HL-60 (cell line): ENCODE data around the gene TENM3.
"Not testable (repeated sequence)": the region's sequence is repeated elsewhere in the genome, so short reads cannot be mapped to it uniquely, and the experiment has no call there.

Experiments used
- DNase-seq, 2 experiments: peaks; one replicate each; pipeline ENCODE4 v3.0.0-alpha.2; 2010 to 2020; ENCODE audit warnings: low read depth in 1 of 2, low spot score in 1 of 2
- H3K27ac ChIP-seq: fragments of 250-450 bp; sonication (Bioruptor Pico); replicated peaks from 2 replicates; pipeline ENCODE4 v1.5.1; 2020; ENCODE audit warnings: mild to moderate bottlenecking, moderate library complexity
- H3K27me3 ChIP-seq: fragments of 250-450 bp; sonication (Bioruptor Pico); 2 replicates; pipeline ENCODE4 v1.5.1; 2021; ENCODE audit warnings: mild to moderate bottlenecking, moderate library complexity; ENCODE audit not compliant: insufficient read depth, poor library complexity, severe bottlenecking
- H3K4me3 ChIP-seq: replicated peaks from 2 replicates; pipeline ENCODE4 v1.5.1; 2011; ENCODE audit warnings: mild to moderate bottlenecking, control low read depth, low read length; ENCODE audit not compliant: insufficient read depth
- GABPA ChIP-seq: IDR thresholded peaks from 2 replicates; pipeline ENCODE4 v1.6.1; 2012; ENCODE audit warnings: low read depth
- POLR2AphosphoS5 ChIP-seq: IDR thresholded peaks from 2 replicates; pipeline ENCODE4 v1.6.1; 2012; ENCODE audit warnings: low read depth
- SPI1 ChIP-seq: IDR thresholded peaks from 2 replicates; pipeline ENCODE4 v1.6.1; 2012; ENCODE audit warnings: low read depth, mild to moderate bottlenecking, borderline replicate concordance
- TF ChIP-seq, protein P1 (sequence below): IDR thresholded peaks from one replicate; pipeline ENCODE4 v1.5.1; 2011; ENCODE audit warnings: low read length, control low read depth, inconsistent platforms; ENCODE audit not compliant: insufficient read depth
- TF ChIP-seq, protein P2 (sequence below): IDR thresholded peaks from 2 replicates; pipeline ENCODE4 v1.6.1; 2012; ENCODE audit warnings: low read depth; ENCODE audit not compliant: insufficient replicate concordance

Gene TENM3

DNA sequence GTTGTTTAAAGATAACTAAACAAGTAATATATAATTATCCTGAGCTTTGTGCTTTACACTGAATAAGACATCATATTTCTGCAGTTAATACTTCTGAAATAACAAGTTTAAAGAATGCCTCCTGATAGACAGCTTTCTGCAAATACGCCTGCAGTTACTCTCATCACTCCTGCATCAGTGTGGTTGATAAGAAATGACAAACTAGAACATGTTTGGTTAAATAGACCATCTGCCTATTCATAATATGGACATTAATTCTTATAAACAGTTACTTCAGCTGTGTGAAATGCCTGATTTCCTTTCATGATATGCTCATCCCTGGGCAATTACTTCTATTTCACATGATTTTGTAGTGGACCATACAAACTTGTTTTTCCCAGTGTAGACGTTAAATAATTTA lies 7.0 kb upstream of the TENM3 start:
- no peak overlapping the region for H3K27ac ChIP-seq
- H3K4me3 ChIP-seq = no peak overlapping the region
- no peak for DNase-seq
- no peaks in the 10 kb centered on the region for H3K27me3 ChIP-seq
- TF ChIP-seq GABPA = no peak
- TF ChIP-seq, protein P1, sequence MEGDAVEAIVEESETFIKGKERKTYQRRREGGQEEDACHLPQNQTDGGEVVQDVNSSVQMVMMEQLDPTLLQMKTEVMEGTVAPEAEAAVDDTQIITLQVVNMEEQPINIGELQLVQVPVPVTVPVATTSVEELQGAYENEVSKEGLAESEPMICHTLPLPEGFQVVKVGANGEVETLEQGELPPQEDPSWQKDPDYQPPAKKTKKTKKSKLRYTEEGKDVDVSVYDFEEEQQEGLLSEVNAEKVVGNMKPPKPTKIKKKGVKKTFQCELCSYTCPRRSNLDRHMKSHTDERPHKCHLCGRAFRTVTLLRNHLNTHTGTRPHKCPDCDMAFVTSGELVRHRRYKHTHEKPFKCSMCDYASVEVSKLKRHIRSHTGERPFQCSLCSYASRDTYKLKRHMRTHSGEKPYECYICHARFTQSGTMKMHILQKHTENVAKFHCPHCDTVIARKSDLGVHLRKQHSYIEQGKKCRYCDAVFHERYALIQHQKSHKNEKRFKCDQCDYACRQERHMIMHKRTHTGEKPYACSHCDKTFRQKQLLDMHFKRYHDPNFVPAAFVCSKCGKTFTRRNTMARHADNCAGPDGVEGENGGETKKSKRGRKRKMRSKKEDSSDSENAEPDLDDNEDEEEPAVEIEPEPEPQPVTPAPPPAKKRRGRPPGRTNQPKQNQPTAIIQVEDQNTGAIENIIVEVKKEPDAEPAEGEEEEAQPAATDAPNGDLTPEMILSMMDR = no peak
- TF ChIP-seq SPI1 = no peak
- no peak for TF ChIP-seq POLR2AphosphoS5
- TF ChIP-seq, protein P2, sequence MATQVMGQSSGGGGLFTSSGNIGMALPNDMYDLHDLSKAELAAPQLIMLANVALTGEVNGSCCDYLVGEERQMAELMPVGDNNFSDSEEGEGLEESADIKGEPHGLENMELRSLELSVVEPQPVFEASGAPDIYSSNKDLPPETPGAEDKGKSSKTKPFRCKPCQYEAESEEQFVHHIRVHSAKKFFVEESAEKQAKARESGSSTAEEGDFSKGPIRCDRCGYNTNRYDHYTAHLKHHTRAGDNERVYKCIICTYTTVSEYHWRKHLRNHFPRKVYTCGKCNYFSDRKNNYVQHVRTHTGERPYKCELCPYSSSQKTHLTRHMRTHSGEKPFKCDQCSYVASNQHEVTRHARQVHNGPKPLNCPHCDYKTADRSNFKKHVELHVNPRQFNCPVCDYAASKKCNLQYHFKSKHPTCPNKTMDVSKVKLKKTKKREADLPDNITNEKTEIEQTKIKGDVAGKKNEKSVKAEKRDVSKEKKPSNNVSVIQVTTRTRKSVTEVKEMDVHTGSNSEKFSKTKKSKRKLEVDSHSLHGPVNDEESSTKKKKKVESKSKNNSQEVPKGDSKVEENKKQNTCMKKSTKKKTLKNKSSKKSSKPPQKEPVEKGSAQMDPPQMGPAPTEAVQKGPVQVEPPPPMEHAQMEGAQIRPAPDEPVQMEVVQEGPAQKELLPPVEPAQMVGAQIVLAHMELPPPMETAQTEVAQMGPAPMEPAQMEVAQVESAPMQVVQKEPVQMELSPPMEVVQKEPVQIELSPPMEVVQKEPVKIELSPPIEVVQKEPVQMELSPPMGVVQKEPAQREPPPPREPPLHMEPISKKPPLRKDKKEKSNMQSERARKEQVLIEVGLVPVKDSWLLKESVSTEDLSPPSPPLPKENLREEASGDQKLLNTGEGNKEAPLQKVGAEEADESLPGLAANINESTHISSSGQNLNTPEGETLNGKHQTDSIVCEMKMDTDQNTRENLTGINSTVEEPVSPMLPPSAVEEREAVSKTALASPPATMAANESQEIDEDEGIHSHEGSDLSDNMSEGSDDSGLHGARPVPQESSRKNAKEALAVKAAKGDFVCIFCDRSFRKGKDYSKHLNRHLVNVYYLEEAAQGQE = no peak

DNA sequence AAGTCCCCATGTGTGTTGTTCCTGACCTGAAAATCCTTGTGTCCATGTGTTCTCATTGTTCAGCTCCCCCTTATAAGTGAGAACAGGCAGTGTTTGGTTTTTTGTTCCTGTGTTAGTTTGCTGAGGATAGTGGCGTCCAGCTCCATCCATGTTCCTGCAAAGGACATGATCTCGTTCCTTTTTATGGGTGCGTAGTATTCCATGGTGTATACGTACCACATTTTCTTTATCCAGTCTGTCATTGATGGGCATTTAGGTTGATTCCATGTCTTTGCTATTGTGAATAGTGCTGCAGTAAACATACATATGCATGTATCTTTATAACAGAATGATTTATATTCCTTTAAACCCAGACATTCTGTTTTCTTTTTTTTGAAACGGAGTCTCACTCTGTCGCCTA lies 6.2 kb upstream of the TENM3 start:
- not testable (repeated sequence) for H3K27me3 ChIP-seq, H3K27ac ChIP-seq, H3K4me3 ChIP-seq, DNase-seq

DNA sequence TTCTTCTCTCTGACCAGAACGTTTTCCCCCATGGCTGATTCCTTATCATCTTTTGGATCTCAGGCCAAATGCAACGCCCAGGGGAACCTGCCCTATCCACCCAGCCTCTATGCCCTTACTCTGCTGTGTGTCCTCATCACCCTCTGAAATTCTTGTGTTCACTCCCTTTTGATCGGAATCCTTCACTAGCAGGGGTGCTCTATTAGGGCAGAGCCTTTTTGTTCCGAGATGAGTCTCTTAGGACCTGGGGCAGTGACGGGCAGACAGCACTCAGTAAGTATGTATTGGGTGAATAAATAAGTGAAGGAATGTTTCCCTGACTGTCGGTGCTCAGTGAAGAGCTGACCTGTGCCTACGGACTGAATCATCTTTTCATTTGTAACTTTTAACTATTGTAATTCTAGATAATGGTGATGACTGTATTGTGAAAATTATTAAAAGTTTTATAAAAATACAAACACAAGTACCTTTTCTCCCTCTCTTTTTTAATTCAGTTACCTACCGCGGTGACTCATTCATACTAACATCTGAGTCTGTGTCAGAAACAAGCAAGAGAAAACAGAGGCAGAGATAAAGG lies 4.8 kb upstream of the TENM3 start:
- H3K4me3 ChIP-seq = no peak overlapping the region
- DNase-seq = no peak
- no peak overlapping the region for H3K27ac ChIP-seq
- no peaks in the 10 kb centered on the region for H3K27me3 ChIP-seq
- TF ChIP-seq, protein P2 = no peak

DNA sequence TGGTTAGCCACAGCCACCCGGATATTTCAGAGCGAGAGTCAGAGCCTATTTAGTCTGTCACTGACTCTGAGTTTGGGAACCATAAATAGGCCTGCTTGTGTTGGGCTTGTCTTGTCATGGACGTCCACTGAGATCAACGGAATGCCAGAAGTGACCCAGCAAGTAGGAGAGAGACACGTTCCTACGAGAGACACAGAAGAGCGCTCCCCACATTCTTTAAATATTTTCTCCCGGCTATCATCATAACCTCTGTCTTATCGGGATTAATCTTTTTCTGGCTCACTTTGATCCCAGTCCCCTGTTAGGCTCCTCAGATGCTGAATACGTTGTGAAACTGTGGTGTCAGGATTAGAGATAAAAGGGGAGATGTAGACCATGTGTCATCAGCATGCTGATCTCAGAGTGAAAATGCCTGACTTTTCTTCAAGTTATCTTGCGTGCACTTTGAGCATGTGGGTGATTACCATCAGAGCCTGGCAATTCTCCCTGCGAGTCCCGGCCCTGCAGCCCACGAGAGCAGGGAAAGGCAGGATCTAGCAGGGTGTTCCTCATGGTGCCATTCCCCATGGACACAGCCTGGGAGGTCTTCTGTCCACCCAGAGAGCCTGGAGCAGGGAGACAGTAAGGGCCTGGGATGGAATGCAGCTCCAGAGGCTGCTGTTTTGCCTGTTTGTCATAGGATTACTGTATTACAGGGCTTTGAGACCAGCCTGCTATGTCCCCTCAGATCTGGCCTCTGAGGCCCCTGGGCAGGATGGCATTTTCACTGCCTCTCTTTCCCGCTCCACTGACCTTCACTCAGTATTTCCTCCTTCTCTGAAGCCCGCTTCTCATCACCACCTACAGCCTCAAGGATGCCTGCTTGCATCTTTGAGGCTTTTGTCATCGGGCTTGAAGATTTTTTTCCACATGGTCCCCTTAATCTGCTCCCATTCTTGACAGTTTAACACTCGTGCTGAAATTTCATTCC lies 2.8 kb upstream of the TENM3 start:
- Histone ChIP-seq H3K27me3 (no peaks in the 10 kb centered on the region), H3K4me3 (no peak overlapping the region), H3K27ac (no peak overlapping the region)
- TF ChIP-seq, protein P2 = no peak
- TF ChIP-seq POLR2AphosphoS5 = no peak
- TF ChIP-seq, protein P1 = no peak
- no peak for TF ChIP-seq SPI1
- TF ChIP-seq GABPA = no peak
- DNase-seq = no peak

DNA sequence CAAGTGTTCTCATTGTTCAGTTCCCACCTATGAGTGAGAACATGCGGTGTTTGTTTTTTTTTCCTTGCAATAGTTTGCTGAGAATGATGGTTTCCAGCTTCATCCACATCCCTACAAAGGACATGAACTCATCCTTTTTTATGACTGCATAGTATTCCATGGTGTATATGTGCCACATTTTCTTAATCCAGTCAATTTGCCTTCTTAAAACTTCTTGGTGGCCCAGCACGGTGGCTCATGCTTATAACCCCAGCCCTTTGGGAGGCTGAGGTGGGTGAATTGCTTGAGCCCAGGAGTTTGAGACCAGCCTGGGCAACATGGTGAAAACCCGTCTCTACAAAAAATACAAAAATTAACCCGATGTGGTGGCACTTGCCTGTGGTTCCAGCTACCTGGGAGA lies 942 bp upstream of the TENM3 start:
- not testable (repeated sequence) for H3K4me3 ChIP-seq, H3K27ac ChIP-seq, H3K27me3 ChIP-seq, DNase-seq
